GM21737 (cell line): Measurements from ENCODE around the gene KCNJ13.
"Not testable (repeated sequence)": the region's sequence is repeated elsewhere in the genome, so short reads cannot be mapped to it uniquely, and the experiment has no call there.

Source experiments
- ATAC-seq: cut with Tn5 transposase; IDR thresholded peaks from one replicate; pipeline ENCODE4 v1.9.1; 2021; ENCODE audit warnings: mild to moderate bottlenecking, moderate library complexity; ENCODE audit not compliant: unreplicated experiment

KCNJ13 gene

DNA sequence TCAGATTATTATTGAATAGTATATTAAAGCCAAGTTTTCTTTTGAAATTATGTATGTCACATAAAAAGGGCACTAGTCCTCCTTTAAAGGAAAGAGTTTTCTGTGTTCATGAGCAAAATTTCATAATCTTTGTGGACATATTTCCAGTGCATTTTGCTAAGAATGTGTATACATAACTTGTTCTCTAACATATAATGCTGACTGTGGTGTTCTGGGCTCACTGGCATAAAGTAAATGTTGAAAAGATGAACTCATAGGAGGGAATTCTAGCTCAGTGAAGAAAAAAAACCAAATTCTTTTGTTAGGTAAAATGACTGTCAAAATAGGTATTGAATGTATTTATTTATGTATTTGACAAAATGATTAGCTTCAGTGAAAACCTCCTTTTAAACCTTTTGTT lies 6.2 kb downstream of the KCNJ13 start:
- ATAC-seq = no peak

DNA sequence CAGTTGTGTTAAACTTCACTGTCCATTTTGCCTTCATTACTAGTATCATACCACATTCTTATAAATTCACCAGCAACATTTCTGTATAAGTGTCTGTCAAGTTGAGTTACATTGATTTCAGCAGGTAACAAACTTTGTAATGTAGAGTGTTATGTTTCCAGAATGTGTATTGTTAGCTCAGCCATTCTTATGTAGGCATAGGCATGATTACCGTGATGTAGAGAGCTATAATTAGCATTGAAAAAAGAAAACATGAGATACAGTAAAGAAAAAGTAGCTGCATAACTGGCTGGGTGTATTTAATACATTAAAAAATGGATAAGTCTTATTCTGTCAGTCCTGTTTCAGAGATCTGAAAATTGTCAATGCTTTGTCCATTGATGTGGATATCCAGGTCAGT lies 8.5 kb downstream of the KCNJ13 start:
- no peak for ATAC-seq

DNA sequence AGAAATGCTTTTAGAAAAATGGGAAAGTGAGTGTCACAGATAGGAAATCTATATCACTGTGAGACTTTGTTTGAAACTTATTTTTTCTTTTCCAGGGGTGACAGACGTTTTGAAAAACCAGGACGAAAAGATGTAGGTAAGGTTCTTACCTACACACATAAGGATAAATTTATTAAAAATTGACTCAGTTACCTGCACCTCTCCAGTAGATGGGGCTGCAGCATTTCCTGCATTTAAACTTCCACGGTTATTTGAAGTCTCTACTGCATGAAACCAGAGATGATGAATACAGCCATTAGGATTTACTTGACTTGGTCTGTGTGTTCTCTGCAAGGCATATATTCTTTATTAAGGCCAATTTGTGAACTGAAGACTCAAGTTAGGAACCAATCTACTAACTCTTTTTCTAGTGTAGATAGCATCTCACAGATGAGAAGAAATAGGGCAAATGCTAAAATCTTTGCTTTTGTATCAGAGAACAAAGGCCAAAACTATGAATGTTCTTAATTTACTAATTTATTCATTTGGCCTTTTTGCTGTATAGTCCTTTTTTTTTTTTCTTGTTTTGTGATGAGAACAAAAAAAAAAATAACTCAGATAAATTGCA lies 15.0 kb downstream of the KCNJ13 start:
- no peak for ATAC-seq

DNA sequence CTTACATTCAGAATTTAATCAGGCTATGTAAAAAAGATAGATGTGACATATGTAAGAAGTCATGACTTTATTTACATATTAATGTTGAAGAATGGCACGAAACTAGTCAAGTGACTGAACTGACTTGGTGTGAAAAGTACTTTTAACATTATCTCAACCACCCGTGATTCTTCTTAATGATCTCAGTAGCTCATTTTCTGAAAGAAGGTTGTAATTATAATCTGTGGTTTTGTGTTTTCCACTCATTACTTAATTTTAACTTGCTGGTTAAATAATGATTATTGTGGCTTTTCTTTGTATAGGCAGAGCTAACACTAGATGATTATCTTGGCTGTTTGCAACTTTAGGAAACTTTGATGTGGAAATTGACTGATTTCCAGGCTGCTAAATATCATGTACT lies 18.5 kb downstream of the KCNJ13 start:
- no peak for ATAC-seq

DNA sequence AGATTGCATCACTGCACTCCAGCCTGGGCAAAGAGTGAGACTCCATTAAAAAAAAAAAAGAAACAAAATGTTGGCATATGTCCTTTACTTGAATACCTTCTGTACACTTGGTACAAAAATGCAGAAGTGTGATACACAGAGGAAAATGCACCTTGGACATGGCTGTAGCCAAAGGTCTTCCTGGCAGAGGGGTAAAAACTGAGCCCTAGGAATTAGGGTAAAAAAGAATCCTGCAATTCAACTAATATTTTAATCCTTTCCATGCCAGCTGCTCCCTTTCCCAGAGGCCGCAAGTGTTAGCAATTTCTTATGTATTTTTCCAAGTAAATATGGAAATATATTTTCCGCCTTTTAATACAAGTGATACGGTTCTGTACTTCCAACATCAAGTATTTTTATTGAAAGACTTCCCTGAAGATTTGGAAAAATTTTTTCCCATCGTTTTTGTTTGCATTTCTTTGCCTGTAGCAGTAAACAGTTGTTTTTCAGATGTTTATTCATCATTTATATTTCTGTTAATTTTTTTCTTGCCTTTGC lies 26.2 kb downstream of the KCNJ13 start:
- ATAC-seq = no peak

DNA sequence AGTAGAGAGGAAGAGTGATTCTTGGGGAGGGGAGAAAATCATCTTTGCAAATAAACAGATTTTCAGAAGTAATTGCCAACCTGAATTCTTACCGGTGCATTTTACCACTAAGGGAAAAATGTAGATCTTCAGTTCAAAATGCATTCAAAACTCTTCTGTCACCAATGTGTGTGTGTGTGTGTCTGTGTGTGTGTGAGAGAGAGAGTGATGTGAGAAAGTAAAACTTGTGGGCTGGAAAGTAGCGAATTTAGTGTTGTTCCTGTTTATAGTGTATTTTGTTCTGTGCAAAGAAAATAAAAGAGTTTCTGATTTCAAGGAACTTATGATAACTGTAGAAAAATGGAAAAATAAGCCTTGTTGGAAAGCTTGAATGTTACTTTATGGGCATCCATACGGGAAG lies 27.0 kb downstream of the KCNJ13 start:
- ATAC-seq = no peak

DNA sequence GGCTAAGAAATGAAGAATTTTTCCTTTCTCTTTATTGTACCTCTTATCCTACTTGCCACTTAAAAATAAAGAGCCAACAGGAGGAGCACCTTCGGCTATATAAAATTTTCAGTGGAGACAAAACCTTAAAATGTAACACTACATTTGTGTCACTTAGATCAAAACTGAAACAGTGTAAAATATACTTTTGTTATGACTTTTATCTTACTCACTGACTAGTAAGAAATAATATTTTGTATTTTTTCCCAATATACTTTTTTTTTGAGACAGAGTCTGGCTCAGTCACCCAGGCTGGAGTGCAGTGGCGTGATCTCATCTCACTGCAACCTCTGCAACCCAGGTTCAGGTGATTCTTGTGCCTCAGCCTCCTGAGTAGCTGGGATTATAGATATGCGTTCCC lies 28.3 kb downstream of the KCNJ13 start:
- ATAC-seq = no peak

DNA sequence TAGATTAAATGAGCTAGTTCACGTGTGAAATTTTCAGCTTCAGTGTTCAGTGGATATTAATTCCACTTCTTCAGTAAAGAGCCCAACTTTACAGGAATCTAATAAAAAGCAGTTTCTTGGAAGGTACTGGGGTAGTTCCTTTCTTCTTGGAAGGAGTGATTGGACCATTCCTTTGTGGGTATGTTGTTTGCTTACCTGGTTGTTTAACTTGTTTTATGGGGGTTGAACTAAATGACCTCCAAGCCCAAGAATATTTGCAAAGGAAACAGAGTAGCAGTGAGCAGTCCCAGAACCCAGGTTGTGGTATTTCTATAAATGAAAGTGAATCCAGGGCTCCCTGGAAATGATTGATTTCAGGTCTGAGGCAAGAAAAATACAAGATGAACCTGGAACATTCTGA lies 31.4 kb downstream of the KCNJ13 start:
- ATAC-seq = no peak

DNA sequence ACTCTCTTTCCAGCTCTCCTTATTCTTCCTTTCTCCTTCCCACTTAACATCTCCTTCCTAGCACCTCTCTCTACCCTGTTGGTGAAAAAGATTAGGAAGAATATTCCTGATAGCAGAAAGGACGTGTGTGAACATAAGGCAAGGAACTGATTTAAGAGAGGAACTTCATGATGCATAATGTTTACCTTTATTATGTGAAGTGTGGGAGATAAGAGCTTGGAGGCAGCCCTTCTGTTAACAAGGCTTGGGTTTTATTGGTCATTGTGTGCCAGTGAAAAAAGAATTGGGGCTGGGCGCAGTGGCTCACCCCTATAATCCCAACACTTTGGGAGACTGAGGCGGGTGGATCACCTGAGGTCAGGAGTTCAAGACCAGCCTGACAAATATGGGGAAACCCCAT lies 34.4 kb downstream of the KCNJ13 start:
- no peak for ATAC-seq

DNA sequence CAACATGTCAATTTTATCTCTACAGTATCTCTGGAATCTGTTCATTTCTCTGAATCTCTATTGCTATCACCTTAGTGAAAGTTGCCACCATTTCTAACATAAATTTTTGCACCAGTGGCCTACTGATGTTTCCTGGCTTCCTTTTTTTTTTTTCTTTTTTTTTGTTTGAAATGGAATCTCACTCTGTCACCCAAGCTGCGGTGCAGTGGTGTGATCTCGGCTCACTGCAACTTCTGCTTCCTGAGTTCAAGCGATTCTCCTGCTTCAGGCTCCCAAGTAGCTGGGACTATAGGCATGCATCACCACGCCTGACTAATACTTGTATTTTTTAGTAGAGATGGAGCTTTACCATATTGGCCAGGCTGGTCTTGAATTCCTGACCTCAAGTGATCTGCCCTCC lies 35.1 kb downstream of the KCNJ13 start:
- ATAC-seq = no peak

DNA sequence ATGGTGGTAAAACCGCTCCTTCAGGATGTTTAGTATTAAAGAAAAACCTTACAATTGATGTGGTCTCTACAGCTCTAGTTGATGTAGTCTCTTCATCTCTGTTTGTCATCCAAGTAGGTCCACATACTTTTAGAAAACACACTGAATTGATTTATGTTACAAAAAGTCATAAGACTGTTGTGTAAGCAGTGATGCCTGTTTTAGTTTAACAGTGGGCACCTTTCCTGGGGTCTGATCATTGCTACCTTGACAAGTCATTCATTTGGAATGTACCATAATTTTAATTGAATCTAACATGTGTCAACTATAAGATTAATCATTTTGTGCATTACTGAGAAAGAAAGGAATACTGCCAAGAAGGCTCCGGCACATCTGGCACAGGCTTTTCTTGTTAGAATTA lies 44.9 kb downstream of the KCNJ13 start:
- ATAC-seq = no peak

DNA sequence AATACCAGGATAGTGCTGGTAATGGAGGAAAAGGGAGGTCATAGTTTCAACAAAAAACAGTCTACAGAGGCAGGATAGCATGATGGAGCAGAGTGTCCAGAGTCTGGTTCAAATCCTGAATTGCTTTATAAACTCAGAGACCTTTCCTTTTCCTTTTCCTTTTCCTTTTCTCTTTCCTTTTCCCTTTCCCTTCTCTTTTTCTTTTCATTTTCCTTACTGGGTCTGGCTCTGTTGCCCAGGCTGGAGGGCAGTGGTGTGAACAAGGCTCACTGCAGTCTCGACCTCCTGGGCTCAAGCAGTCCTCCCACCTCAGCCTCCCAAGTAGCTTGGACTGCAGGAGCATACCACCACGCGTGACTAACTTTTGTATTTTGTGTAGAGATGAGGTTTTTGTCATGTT lies 47.6 kb downstream of the KCNJ13 start:
- no peak for ATAC-seq

DNA sequence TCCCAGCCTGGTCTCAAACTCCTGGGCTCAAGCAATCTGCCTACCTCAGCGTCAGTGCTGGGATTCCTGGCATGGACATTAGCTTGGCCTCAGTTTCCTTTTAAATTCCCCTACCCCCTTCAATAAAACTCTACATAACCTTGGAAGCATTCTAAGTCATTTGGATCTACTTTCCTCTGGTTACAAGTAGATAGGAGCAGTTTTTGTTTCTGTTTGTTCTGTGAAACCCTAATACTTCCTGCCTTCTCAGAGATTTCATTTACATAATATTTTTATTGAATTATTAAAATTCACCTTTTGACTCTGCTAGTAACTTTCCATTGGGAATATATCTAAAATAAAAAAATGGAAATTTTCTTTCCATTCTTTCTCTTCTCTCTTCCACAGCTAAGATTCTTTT lies 53.3 kb downstream of the KCNJ13 start:
- no peak for ATAC-seq

DNA sequence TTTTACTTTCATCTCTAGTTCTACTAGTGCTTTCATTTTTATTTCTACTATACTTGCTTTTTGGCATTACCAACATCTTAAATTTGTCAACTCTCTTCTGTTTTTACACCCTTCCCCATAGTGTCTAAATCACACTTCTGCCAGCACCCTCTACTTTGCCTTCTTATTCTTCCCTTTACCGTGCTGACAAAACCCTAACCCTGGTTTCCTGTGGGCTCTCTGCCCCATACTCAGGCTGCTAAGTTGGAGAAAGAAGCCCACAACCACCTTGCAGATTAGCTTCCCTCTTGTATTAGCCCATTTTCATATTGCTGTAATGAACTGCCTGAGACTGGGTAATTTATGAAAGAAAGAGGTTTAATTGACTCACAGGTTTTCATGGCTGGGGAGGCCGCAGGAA lies 54.5 kb downstream of the KCNJ13 start:
- ATAC-seq = no peak

DNA sequence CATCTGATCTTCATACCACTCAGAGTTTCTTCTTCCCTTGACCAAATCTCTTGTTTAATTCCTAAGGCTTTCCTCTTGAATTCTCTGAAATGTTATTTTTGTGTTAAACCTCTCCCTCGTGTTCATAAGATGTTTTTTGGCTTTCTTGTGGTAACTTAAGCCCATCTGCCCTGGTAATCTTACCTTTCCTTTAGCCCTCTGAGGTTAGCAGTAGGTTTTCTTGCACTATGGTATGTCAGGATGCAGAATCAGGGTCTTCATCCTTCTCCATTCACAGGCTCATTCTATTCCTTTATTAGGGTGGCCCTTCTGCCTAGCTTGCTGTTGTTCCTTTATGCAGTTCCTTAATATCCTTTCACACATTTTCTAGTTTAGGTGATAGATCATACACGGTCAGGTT lies 55.1 kb downstream of the KCNJ13 start:
- no peak for ATAC-seq

DNA sequence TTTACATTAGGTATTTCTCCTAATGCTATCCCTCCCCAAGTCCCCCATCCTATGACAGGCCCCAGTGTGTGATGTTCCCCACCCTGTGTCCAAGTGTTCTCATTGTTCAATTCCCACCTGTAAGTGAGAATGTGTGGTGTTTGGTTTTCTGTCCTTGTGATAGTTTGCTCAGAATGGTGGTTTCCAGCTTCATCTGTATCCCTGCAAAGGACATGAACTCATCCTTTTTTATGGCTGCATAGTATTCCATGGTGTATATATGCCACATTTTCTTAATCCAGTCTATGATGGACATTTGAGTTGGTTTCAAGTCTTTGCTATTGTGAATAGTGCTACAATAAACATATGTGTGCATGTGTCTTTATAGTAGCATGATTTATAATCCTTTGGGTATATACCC lies 56.3 kb downstream of the KCNJ13 start:
- ATAC-seq = not testable (repeated sequence)
